Pulmonary artery endothelial cell (primary cell): ENCODE data around the gene PAX7. TPM values are rescaled to one million over a fixed set of nuclear protein-coding genes. Genes with fewer than 3 reads are reported as not detected.
"Not testable (repeated sequence)": the region's sequence is repeated elsewhere in the genome, so short reads cannot be mapped to it uniquely, and the experiment has no call there.

Experiments
- DNase-seq: peaks from one replicate; pipeline ENCODE4 v3.0.0-alpha.2; 2011; ENCODE audit warnings: low read depth, low spot score
- total RNA-seq: library from RNA; depleted of rRNA; stranded (reverse); fragments of >200 nt; gene quantifications from 2 replicates; pipeline ENCODE4 v1.2.3, GENCODE V29; 2014

Gene PAX7
- total RNA-seq, 1 donor from 2014 or later: not detected

DNA sequence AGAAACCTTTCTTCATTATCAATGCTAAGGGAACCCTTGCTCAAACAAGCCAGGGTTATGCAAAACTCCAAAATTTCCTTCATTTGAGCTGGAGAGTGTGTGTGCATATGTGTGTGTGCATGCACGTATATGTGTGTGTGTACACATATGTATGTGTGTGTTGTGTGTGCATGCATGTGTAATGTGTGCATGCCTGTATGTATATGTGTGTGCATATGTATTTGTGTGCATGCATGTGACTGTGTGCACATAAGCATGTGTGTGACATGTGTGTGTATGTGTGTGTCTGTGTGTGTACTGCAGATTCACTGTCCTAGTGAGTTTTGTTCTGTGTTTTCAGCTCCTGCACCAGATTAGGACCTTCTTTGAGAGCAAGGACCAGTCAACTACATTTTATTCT is 28.2 kb downstream of the PAX7 start:
- DNase-seq: no peak

GRCh38 chr1:18661404-18662285 is 31.0 kb downstream of the PAX7 start:
- DNase-seq: no peak

DNA sequence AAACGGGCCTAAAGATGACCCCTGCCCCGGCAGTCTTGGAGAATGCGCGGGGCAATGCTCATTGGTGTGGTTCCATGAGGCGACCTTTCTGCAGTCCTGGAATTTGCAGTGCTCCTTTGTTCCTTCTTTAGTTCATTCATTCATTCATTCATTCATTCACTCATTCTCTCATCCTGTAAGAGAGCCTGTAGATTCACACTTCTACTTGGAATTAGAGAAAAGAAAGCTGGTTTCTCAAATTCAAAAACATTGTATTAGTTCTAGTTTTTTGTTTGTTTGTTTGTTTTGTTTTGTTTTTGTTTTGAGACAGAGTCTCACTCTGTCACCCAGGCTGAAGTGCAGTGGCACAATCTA is 31.6 kb downstream of the PAX7 start:
- DNase-seq: no peak

GRCh38 chr1:18666317-18666920 is 35.8 kb downstream of the PAX7 start:
- DNase-seq: no peak

DNA sequence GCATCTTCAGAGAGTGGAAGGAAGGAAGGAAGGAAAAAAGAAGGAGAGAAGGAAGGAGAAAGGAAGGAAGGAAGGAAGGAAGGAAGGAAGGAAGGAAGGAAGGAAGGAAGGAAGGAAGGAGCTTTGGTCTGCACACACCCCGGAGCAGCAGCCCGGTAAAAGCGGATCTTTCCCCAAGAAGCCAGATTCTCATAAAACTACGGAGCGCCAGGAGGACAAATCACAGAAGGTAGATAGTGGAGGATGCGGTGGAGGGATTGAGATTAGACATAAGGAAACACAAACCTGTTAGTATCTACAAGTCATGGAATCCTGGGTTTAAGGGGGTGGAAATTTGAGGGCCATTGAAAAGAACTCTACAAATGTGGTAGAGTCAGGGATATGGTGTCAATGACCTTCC is 36.7 kb downstream of the PAX7 start:
- DNase-seq: no peak

- DNase-seq: no peak
Observed at GRCh38 chr1:18668046-18668445, 37.4 kb downstream of the PAX7 start.

- DNase-seq: no peak
Observed at GRCh38 chr1:18668750-18669404, 38.2 kb downstream of the PAX7 start.

DNA sequence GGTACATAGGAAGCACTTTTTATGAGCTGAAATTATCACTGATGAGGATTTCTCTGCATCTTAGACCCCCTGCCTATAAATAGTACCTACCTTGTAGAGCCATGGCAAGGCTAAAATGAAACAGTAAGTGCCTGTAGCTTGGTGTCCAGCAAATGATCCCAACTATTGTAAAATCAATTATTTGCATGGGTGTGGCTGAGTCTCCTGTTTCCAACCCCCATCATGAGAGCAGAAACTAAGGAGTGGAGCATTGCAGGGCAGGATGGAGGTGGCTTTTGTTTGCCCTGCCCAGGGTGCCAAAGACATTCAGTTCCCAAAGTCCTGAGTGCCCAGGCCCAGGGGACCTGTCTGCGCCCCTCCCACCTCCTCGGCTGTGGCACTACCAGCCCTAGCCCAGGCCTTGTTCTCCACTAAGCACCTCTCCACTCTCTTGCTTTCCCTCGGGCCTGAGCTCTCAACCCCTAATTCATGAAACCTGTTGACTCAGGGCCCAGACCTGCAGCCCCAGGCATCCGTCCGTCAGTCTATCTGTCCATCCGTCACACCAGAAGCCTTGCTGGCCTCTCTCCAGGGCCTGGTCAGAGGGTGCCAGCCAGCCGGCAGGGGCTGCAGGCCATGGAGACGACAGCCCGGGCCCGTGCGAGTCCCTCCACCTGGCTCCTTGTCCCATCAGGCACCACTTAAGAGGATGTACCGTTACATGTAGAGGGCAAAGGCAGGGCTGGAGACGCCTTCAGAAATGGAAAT is 39.6 kb downstream of the PAX7 start:
- no peak for DNase-seq

DNA sequence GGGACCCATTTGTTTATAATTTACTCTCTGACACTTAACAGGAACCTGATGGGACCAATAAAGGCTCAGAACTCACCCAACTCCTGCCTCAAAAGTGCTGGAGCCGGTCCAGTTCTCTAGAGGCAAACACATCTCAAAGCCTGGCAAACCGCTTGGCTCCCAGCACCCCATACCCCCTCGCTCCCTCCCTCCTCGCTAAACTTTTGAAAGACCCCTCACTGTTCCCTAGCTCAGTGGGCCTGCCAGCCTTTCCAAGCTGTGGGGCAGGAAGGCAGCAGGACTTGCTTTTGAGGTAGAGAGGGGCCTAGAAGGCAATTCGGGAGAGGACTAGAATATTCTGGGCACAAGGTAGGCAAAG is 40.2 kb downstream of the PAX7 start:
- DNase-seq: no peak

DNA sequence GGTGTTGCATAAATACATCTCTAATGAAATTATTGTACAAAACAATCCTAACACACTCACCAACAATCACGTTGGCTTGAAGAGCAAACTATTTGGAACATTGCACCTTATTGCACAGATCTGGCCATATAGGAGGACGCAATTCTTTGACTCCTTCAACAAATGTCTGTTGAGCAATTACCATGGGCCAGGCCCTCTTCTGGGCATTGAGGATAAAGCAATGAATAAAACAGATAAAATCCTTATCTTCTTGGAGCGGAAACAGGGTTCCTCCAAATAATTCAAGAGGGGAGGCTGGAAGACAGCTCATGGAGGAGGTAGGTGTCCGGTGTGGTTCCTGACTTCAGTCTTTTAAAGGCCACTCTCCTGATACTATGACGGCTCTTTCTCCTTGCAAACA is 43.3 kb downstream of the PAX7 start:
- DNase-seq: no peak

- DNase-seq: no peak
Observed at GRCh38 chr1:18676332-18676781, 45.7 kb downstream of the PAX7 start.

- no peak for DNase-seq
Observed at GRCh38 chr1:18681423-18681835, 50.8 kb downstream of the PAX7 start.

- DNase-seq: no peak
Observed at GRCh38 chr1:18682375-18682774, 51.7 kb downstream of the PAX7 start.

GRCh38 chr1:18684303-18684702 is 53.7 kb downstream of the PAX7 start:
- DNase-seq: no peak

GRCh38 chr1:18686540-18686939 is 55.9 kb downstream of the PAX7 start:
- no peak for DNase-seq

GRCh38 chr1:18687273-18687672 is 56.6 kb downstream of the PAX7 start:
- no peak for DNase-seq

- DNase-seq: no peak
Observed at GRCh38 chr1:18691648-18692047, 61.0 kb downstream of the PAX7 start.

DNA sequence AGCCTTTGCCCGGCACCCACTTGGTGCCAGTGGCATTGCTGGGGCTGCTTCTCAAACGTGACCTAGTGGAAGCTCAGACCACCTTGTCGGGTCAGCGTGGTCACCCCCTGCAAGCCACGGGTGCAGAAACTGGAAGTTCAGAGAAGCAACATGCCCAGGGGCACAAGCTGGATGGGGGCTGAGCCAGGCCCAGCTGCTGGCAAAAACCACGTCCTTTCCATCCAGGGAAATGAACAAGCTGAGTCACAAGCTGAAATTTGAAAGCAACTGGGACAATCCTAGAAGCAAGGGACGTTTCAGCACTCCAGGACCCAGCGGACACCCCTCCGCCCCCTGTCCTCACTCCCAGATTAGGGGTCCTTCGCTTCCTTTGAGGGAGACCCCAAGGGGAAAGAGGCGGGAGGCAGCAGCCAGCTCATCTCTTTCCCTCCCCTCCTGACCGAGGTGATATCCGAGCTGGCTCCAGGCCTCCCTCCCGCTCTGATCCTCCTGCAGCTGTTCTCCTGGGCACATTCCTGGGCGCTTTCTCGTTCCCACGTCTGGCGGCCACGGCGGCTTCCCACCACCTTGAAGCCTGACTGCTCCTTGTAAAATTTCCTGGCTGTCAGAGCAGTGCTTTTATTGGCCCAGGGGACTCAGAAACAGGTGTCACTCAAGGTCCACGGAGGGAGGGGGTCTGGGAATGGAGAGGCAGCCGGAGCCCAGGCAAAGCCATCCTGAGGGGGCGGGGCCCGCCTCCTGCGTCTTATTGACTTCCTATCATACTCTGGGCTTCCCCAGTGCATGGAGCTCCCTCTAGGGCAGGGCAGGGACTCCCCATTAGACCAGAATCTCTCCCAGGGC is 62.8 kb downstream of the PAX7 start:
- DNase-seq: no peak

DNA sequence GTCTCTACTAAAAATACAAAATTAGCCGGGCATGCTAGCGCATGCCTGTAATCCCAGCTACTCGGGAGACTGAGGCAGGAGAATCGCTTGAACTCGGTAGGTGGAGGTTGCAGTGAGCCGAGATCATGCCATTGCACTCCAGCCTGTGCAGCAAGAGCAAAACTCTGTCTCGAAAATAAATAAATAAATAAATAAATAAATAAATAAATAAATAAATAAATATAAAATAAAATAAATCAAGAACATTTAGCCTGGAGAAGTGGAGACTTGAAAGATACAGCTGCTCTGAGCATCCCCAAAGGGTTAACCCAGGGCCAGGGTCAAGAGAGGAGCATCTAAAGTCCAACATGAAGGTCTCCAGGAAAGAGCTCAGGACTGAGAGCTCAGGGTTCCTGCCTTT is 63.6 kb downstream of the PAX7 start:
- DNase-seq: not testable (repeated sequence)

GRCh38 chr1:18697541-18697940 is 66.9 kb downstream of the PAX7 start:
- no peak for DNase-seq

GRCh38 chr1:18700530-18700929 is 69.9 kb downstream of the PAX7 start:
- DNase-seq: no peak
